ENCODE measurements around the gene PDE4A.
"Not testable (repeated sequence)": the region's sequence is repeated elsewhere in the genome, so short reads cannot be mapped to it uniquely, and the experiment has no call there.

The PDE4A gene

GRCh38 chr19:10395003-10395402, 25.3 kb upstream of the PDE4A start:
- DNase-seq (ENCODE audit: low spot score in 2 of 2) (no peak), ATAC-seq (ENCODE audit: low read depth) (no peak)
- Mint-ChIP-seq H3K4me1 (peaks cover 11% of the 10 kb centered on the region), H3K9me3 (no peaks in the 10 kb centered on the region), H3K27ac (no peak overlapping the region), H3K4me3 (no peak overlapping the region), H3K36me3 (peaks cover 27% of the 10 kb centered on the region), H3K27me3 (no peaks in the 10 kb centered on the region)

DNA sequence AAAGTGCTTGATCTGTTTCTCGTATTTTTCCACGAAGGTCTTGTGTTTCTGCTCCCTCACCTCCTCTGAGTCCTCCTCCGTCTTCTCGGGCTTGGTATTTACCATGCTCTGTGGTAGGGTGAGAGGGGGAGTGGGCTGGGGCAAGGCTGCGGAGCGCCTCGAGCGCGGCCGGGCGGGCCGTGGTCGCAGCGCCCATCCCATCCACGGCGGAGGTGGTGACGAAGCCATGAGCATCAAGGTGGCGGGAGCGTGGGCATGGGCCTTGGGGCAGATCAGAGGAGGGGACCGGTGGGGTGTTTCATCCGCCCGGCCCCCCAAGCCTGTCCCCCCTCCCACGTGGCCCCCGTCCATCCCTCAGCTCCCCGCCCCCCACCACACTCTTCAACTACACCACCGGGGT, 24.9 kb upstream of the PDE4A start:
- DNase-seq (ENCODE audit: low spot score in 2 of 2): no peak
- H3K36me3 Mint-ChIP-seq: peaks cover 27% of the 10 kb centered on the region
- H3K27me3 Mint-ChIP-seq: no peaks in the 10 kb centered on the region
- no peak for ATAC-seq (ENCODE audit: low read depth)
- H3K4me3 Mint-ChIP-seq: no peak overlapping the region
- peaks cover 9% of the 10 kb centered on the region for H3K4me1 Mint-ChIP-seq
- no peaks in the 10 kb centered on the region for H3K9me3 Mint-ChIP-seq
- H3K27ac Mint-ChIP-seq: no peak overlapping the region

DNA sequence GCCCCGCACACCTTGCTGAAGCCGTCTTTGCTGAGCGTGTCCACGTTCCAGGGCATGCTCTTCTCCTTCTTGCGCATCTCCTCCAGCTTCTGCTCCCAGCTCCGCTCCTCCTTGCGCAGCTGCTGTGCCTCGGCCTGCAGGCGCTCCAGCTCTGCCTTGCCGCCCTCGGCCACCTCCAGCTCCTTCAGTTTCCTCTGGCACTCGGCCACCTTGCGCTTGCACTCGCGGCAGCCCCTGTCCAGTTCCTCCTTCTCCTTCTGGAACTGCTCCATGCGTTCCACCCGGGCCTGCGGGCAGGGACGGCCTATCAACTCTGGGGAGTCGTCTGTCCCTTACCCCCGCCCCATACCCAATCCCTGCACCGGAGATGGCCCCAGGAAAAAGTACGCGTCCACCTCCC, 24.4 kb upstream of the PDE4A start:
- peaks cover 24% of the 10 kb centered on the region for H3K36me3 Mint-ChIP-seq
- H3K27ac Mint-ChIP-seq: no peak overlapping the region
- peaks cover 8% of the 10 kb centered on the region for H3K4me1 Mint-ChIP-seq

GRCh38 chr19:10398819-10399218, 21.5 kb upstream of the PDE4A start:
- Mint-ChIP-seq H3K4me1 (peaks cover 25% of the 10 kb centered on the region), H3K4me3 (no peak overlapping the region), H3K9me3 (no peaks in the 10 kb centered on the region), H3K27me3 (no peaks in the 10 kb centered on the region), H3K27ac (peak overlapping the region; percentile 59), H3K36me3 (peaks cover 14% of the 10 kb centered on the region)
- DNase-seq (ENCODE audit: low spot score in 2 of 2): no peak
- ATAC-seq (ENCODE audit: low read depth): no peak

More for the DNA sequence above, 24.4 kb upstream of the PDE4A start:
- no peaks in the 10 kb centered on the region for H3K9me3 Mint-ChIP-seq
- no peak overlapping the region for H3K4me3 Mint-ChIP-seq
- DNase-seq (ENCODE audit: low spot score in 2 of 2): no peak
- ATAC-seq (ENCODE audit: low read depth): no peak
- H3K27me3 Mint-ChIP-seq: no peaks in the 10 kb centered on the region

DNA sequence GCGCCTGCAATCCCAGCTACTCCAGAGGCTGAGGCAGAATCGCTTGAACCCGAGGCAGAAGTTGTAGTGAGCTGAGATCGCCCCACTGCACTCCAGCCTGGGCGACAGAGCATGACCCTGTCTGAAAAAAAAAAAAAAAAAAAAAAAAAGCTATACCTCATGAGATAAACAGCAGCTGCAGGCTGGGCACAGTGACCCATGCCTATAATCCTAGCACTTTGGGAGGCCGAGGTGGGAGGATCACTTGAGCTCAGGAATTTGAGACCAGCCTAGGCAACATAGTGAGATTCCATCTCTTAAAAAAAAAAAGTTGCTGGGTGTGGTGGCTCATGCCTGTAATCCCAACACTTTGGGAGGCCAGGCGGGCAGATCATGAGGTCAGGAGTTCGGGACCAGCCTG, 21.0 kb upstream of the PDE4A start:
- DNase-seq (ENCODE audit: low spot score in 2 of 2); H3K27me3 Mint-ChIP-seq; H3K9me3 Mint-ChIP-seq; H3K27ac Mint-ChIP-seq; H3K4me3 Mint-ChIP-seq; ATAC-seq (ENCODE audit: low read depth): not testable (repeated sequence)
- peaks cover 12% of the 10 kb centered on the region for H3K36me3 Mint-ChIP-seq
- H3K4me1 Mint-ChIP-seq: peaks cover 29% of the 10 kb centered on the region

DNA sequence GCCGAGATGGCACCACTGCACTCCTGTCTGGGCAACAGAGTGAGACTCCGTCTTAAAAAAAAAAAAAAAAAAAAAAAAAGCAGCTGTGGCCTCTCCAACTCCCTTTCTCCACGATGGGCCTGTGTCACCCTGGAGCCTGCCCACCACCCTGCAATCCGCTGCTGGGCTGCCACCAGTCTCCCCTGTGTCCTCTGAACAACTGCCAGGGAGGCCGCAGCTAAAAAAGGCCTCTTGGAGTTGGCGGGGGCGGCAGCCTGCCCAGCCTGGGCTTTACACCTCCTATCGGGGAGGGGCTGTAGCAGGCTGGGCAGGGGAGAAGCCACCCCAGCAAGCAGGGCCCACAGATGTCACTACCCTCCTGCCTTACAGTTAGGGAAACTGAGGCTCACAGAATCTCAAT, 20.5 kb upstream of the PDE4A start:
- Mint-ChIP-seq H3K27me3 (no peaks in the 10 kb centered on the region), H3K4me1 (peaks cover 33% of the 10 kb centered on the region), H3K9me3 (no peaks in the 10 kb centered on the region), H3K27ac (no peak overlapping the region), H3K36me3 (peaks cover 12% of the 10 kb centered on the region), H3K4me3 (no peak overlapping the region)
- DNase-seq (ENCODE audit: low spot score in 2 of 2) (no peak), ATAC-seq (ENCODE audit: low read depth) (no peak)

- Mint-ChIP-seq H3K4me3 (peak overlapping the region; percentile 96), H3K36me3 (no peaks in the 10 kb centered on the region), H3K4me1 (peaks cover 42% of the 10 kb centered on the region), H3K9me3 (no peaks in the 10 kb centered on the region), H3K27ac (peak overlapping the region; percentile 100), H3K27me3 (no peaks in the 10 kb centered on the region)
- ATAC-seq (ENCODE audit: low read depth) (no peak), DNase-seq (ENCODE audit: low spot score in 2 of 2) (no peak)
Measured at GRCh38 chr19:10402441-10403038, 17.8 kb upstream of the PDE4A start.

- Mint-ChIP-seq H3K9me3 (no peaks in the 10 kb centered on the region), H3K4me3 (peak within 1 kb of the TSS; percentile 96), H3K4me1 (peaks cover 40% of the 10 kb centered on the region), H3K27me3 (no peaks in the 10 kb centered on the region), H3K27ac (peak within 1 kb of the TSS; percentile 100), H3K36me3 (no peaks in the 10 kb centered on the region)
- ATAC-seq (ENCODE audit: low read depth): peak; percentile 81
- peak; percentile 99 for DNase-seq (ENCODE audit: low spot score in 2 of 2)
Measured at GRCh38 chr19:10403137-10404021, 17.0 kb upstream of the PDE4A start, which contains the start of gene CDC37. TSS of gene CDC37 (minus strand) at chr19:10403542. CDS start at chr19:10403479, 63 bp downstream.

DNA sequence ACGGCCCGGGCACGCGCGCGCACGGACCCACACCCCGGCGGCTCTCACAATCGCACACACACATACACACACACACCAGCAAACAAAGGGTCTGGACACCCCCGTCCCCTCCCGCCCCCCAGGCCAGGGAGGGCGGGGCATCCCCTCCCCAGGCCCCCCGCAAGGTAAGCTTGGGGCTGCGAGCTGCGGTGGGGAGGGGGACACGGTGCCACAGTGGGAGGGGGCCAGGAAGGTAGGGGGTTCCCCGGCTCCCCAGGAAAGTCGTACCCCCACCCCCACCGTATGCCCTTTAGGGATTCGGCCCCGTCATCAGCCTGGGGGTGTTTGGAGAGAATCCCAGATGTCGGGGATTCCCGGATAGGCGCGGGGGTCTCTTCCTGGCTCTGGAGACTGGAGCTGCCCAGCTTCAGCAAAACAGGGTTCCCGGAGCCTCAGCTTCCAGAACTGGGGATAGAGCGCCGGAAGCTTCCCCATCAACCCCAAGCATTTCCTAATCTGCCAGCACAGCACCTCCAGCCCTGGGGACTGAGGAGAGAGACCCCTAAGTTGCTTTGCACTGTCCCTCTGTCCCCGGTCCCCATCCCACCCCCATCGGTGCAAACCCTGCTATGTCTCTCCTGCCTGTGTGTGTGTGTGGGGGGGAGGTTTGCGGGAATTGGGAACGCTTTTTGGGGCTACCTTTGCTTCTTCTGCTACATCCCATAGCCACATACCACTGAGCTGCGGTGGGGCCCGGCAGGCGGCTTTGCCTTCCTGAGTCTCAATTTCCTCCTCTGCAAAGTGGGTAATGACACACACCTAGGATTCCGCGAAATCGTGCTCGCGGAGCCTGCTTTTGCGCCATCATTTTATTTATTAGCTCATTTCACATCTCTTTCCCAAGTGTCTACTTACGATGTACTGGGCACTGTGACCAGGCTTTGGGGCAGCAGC, 15.2 kb upstream of the PDE4A start:
- H3K27ac Mint-ChIP-seq: peak overlapping the region; percentile 100
- H3K4me3 Mint-ChIP-seq: peak overlapping the region; percentile 96
- H3K36me3 Mint-ChIP-seq: no peaks in the 10 kb centered on the region
- H3K4me1 Mint-ChIP-seq: peaks cover 48% of the 10 kb centered on the region
- no peaks in the 10 kb centered on the region for H3K27me3 Mint-ChIP-seq
- DNase-seq (ENCODE audit: low spot score in 2 of 2): no peak
- no peak for ATAC-seq (ENCODE audit: low read depth)
- no peaks in the 10 kb centered on the region for H3K9me3 Mint-ChIP-seq

GRCh38 chr19:10406191-10406590, 14.1 kb upstream of the PDE4A start:
- no peaks in the 10 kb centered on the region for H3K27me3 Mint-ChIP-seq
- DNase-seq (ENCODE audit: low spot score in 2 of 2) (no peak), ATAC-seq (ENCODE audit: low read depth) (no peak)
- H3K27ac Mint-ChIP-seq: peak overlapping the region; percentile 65
- no peaks in the 10 kb centered on the region for H3K36me3 Mint-ChIP-seq
- peaks cover 47% of the 10 kb centered on the region for H3K4me1 Mint-ChIP-seq
- H3K4me3 Mint-ChIP-seq: no peak overlapping the region
- H3K9me3 Mint-ChIP-seq: no peaks in the 10 kb centered on the region

- DNase-seq (ENCODE audit: low spot score in 2 of 2): no peak
- no peak for ATAC-seq (ENCODE audit: low read depth)
- Mint-ChIP-seq H3K27me3 (no peaks in the 10 kb centered on the region), H3K27ac (no peak overlapping the region), H3K9me3 (no peaks in the 10 kb centered on the region), H3K4me3 (no peak overlapping the region), H3K36me3 (no peaks in the 10 kb centered on the region), H3K4me1 (peaks cover 44% of the 10 kb centered on the region)
Measured at GRCh38 chr19:10407096-10407495, 13.2 kb upstream of the PDE4A start.

DNA sequence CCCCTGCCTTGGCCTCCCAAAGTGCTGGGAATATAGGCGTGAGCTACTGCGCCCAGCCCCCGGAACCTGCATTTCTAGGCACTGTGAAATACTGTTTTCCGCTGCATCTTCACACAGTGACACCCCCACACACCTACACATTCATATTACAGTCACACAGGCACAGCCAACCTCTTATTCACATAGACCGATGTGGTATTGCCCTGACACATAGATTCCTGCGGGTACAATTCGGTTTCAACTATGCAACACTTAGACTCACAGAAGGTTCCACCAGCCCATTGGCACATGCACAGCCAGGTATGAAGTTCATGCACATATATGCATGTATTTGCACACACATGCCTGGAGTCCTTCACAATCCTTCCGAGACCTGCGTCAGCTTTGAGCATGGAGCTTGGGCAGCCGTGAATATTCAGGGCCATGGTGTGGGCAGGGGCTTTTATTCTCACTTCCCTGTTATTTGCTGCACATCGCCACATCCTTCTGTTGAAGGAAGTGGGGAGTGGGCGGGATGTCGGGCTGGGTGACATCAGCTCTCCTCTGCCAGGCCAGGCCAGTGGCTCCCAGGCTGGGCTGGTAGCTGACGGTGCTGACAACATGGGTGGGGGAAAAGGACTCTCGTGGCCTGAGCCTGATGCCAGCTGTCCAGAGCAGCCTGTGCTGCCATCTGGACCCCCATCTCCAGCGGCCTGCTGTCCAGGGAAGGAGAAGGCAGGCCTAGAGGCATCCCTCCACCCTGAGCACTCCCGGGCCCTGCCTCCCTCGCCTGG, 11.6 kb upstream of the PDE4A start:
- H3K4me1 Mint-ChIP-seq: peaks cover 41% of the 10 kb centered on the region

DNA sequence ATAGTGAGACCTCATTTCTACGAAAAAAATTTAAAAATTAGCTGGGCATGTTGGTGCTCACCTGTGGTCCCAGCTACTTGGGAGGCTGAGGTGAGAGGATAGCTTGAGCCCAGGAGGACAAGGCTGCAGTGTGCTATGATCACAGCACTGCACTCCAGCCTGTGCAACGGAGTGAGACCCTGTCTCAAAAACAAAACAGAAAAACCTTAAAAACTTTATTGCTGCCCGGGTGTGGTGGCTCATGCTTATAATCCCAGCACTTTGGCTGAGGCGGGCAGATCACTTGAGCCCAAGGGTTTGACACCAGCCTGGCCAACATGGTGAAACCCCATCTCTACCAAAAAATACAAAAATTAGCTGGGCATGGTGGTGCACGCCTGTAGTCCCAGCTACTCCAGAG, 9.1 kb upstream of the PDE4A start:
- H3K9me3 Mint-ChIP-seq; ATAC-seq (ENCODE audit: low read depth): not testable (repeated sequence)
- H3K27ac Mint-ChIP-seq: peak overlapping the region; percentile 60

More for the DNA sequence above, 11.6 kb upstream of the PDE4A start:
- Mint-ChIP-seq H3K9me3 (no peaks in the 10 kb centered on the region), H3K4me3 (peak overlapping the region; percentile 64), H3K27ac (peak overlapping the region; percentile 5), H3K36me3 (no peaks in the 10 kb centered on the region), H3K27me3 (no peaks in the 10 kb centered on the region)
- peak; percentile 47 for ATAC-seq (ENCODE audit: low read depth)
- DNase-seq (ENCODE audit: low spot score in 2 of 2): peak in 1 of 2 donors; percentile 43

More for the DNA sequence above, 9.1 kb upstream of the PDE4A start:
- not testable (repeated sequence) for DNase-seq (ENCODE audit: low spot score in 2 of 2); H3K4me3 Mint-ChIP-seq; H3K27me3 Mint-ChIP-seq; H3K36me3 Mint-ChIP-seq
- peaks cover 29% of the 10 kb centered on the region for H3K4me1 Mint-ChIP-seq

All from memory B cell (primary cell).